Transverse colon (tissue), 4 donors: ENCODE data around the gene OPRM1. TPM values are rescaled to one million over a fixed set of nuclear protein-coding genes. Genes with fewer than 3 reads are reported as not detected.
"Not testable (repeated sequence)": the region's sequence is repeated elsewhere in the genome, so short reads cannot be mapped to it uniquely, and the experiment has no call there.

Experiments
- DNase-seq: peaks from one replicate; pipeline ENCODE4 v3.0.0-alpha.2; 2019
- H3K27ac ChIP-seq, 4 donors: fragments of 200-600 bp; sonication (generic); 2 replicates each; pipeline ENCODE4 v1.5.1; 2016 to 2018; ENCODE audit warnings: inconsistent platforms in 4 of 4
- H3K27me3 ChIP-seq: fragments of 200-600 bp; sonication (generic); 2 replicates; pipeline ENCODE4 v1.5.1; 2017; ENCODE audit warnings: inconsistent platforms
- H3K36me3 ChIP-seq, 4 donors: fragments of 200-600 bp; sonication (generic); 2 replicates each; pipeline ENCODE4 v1.5.1; 2017 to 2019; ENCODE audit warnings: inconsistent platforms in 4 of 4
- H3K4me1 ChIP-seq, 4 donors: fragments of 200-600 bp; sonication (generic); 2 replicates each; pipeline ENCODE4 v1.5.1; 2017 to 2020; ENCODE audit warnings: inconsistent platforms in 4 of 4
- H3K4me3 ChIP-seq, 4 donors: fragments of 200-600 bp; sonication (generic); 1 replicate in 1 of 4; 2 replicates in 3 of 4; pipeline versions ENCODE4 v1.5.1 to v1.6.1; 2017 to 2019; ENCODE audit warnings: inconsistent platforms in 4 of 4
- H3K9me3 ChIP-seq, 2 donors: fragments of 200-600 bp; sonication (generic); 2 replicates each; pipeline ENCODE4 v1.5.1; 2017 to 2019; ENCODE audit warnings: inconsistent platforms in 2 of 2
- CTCF ChIP-seq, 5 experiments: fragments of 200-600 bp in 3 of 5; fragments of 450-650 bp in 2 of 5; sonication (generic) in 3 of 5; IDR thresholded peaks; 1 replicate in 2 of 5; 2 replicates in 3 of 5; pipeline ENCODE4 v1.5.1; 2016 to 2017; ENCODE audit warnings: antibody characterized with exemption in 5 of 5, inconsistent platforms in 3 of 5, mild to moderate bottlenecking in 2 of 5, moderate library complexity in 1 of 5
- EP300 ChIP-seq: sonication (generic); formaldehyde crosslinking; IDR thresholded peaks from one replicate; pipeline ENCODE4 v1.6.1; 2017; ENCODE audit warnings: antibody characterized with exemption, low read depth
- POLR2A ChIP-seq: fragments of 450-650 bp; IDR thresholded peaks from one replicate; pipeline ENCODE4 v1.6.1; 2016; ENCODE audit warnings: antibody characterized with exemption, mild to moderate bottlenecking, moderate library complexity
- POLR2AphosphoS5 ChIP-seq, 3 donors: sonication (generic); formaldehyde crosslinking; IDR thresholded peaks; one replicate each; pipeline ENCODE4 v1.6.1; 2016; ENCODE audit warnings: antibody characterized with exemption in 3 of 3
- WGBS, 2 donors: methylation state at CpG; one replicate each; pipeline ENCODE4 v1.1.5; 2018; ENCODE audit warnings: low coverage in 1 of 2; 5-methylcytosine and 5-hydroxymethylcytosine counted together
- in situ Hi-C, 4 donors: fragments of 200-750 bp; cut with MboI; loops; one replicate each; pipeline versions ENCODE4 v1.15.0 to v1.15.1; 2017; ENCODE audit warnings: low sequenced_read_pairs in 3 of 4, low pct_ligation_motif_present in 1 of 4, low pct_unique_long_range_greater_than_20kb in 1 of 4
- intact Hi-C: fragments of 100-400 bp; cut with DNase I; formaldehyde crosslinking; loops from one replicate; pipeline ENCODE4 v1.15.1; 2023; ENCODE audit warnings: low total_unique reads
- total RNA-seq, 4 donors: library from RNA; depleted of rRNA; stranded (reverse); fragments of >200 nt; gene quantifications; one replicate each; pipeline ENCODE4 v1.1.0, GENCODE V29; 2016

Gene OPRM1
- total RNA-seq, 4 donors from 2014 or later = 0.64 TPM; not detected in 3

- TF ChIP-seq CTCF (IDR thresholded peaks at IDR 0.05) = no peak
- no peak for TF ChIP-seq POLR2A
- no peak for TF ChIP-seq POLR2AphosphoS5 (IDR thresholded peaks at IDR 0.05)
- no peak for TF ChIP-seq EP300
- intact Hi-C loops = no loop called here
- Histone ChIP-seq H3K36me3 (no peaks in the 10 kb centered on the region), H3K27ac (no peak overlapping the region), H3K27me3 (no peaks in the 10 kb centered on the region), H3K4me3 (no peak overlapping the region), H3K4me1 (no peaks in the 10 kb centered on the region), H3K9me3 (no peaks in the 10 kb centered on the region)
- WGBS, 2 donors = 59 to 78% methylated on average over 1 of the region's 1 CpG
- DNase-seq = no peak
- in situ Hi-C loops = no loop called here
These were observed 32.7 kb downstream of the OPRM1 start for GRCh38 chr6:154071711-154072110.

- H3K4me1 ChIP-seq, H3K27ac ChIP-seq, H3K9me3 ChIP-seq, DNase-seq, H3K36me3 ChIP-seq, intact Hi-C loops, H3K4me3 ChIP-seq, H3K27me3 ChIP-seq, in situ Hi-C loops: not testable (repeated sequence)
- 66 to 100% methylated on average over 2 of the region's 2 CpGs for WGBS, 2 donors
These were observed 39.6 kb downstream of the OPRM1 start for GRCh38 chr6:154078596-154078995.

- in situ Hi-C loops = no loop called here
These were observed 41.6 kb downstream of the OPRM1 start for GRCh38 chr6:154080461-154081189.

GRCh38 chr6:154086510-154086909 is 47.5 kb downstream of the OPRM1 start:
- no peaks in the 10 kb centered on the region for H3K27me3 ChIP-seq
- H3K36me3 ChIP-seq = no peaks in the 10 kb centered on the region
- no peak for DNase-seq
- no peaks in the 10 kb centered on the region for H3K9me3 ChIP-seq
- H3K27ac ChIP-seq = no peak overlapping the region
- no peaks in the 10 kb centered on the region for H3K4me1 ChIP-seq
- 37 to 46% methylated on average over 3 of the region's 3 CpGs for WGBS, 2 donors
- in situ Hi-C loops (no loop called here), intact Hi-C loops (no loop called here)
- H3K4me3 ChIP-seq = no peak overlapping the region
- no peak for TF ChIP-seq EP300
- TF ChIP-seq CTCF (IDR thresholded peaks at IDR 0.05) = no peak
- TF ChIP-seq POLR2AphosphoS5 (IDR thresholded peaks at IDR 0.05) = no peak
- no peak for TF ChIP-seq POLR2A

More at GRCh38 chr6:154080461-154081189, 41.6 kb downstream of the OPRM1 start:
- Histone ChIP-seq H3K36me3 (no peaks in the 10 kb centered on the region), H3K9me3 (no peaks in the 10 kb centered on the region), H3K27me3 (no peaks in the 10 kb centered on the region), H3K4me1 (no peaks in the 10 kb centered on the region), H3K4me3 (no peak overlapping the region), H3K27ac (no peak overlapping the region)
- intact Hi-C loops = no loop called here
- no peak for DNase-seq
- TF ChIP-seq POLR2AphosphoS5 (IDR thresholded peaks at IDR 0.05) = no peak
- TF ChIP-seq CTCF (IDR thresholded peaks at IDR 0.05) = no peak
- no peak for TF ChIP-seq POLR2A
- TF ChIP-seq EP300 = no peak
- 75 to 83% methylated on average over 8 of the region's 8 CpGs for WGBS, 2 donors
